GM21619 (cell line): Measurements from ENCODE around the gene CORO2A.

ENCODE experiments used
- ATAC-seq: cut with Tn5 transposase; IDR thresholded peaks from one replicate; pipeline ENCODE4 v1.9.1; 2021; ENCODE audit not compliant: unreplicated experiment

CORO2A gene

GRCh38 chr9:98173181-98173580, 19.3 kb downstream of the CORO2A start:
- no peak for ATAC-seq

- no peak for ATAC-seq
Observed at GRCh38 chr9:98172604-98173003, 19.8 kb downstream of the CORO2A start.

- ATAC-seq, result no peak
Observed at GRCh38 chr9:98171176-98171925, 21.1 kb downstream of the CORO2A start.

- ATAC-seq, result peak; percentile 99
Observed at GRCh38 chr9:98168941-98169488, 23.4 kb downstream of the CORO2A start.

- no peak for ATAC-seq
Observed at GRCh38 chr9:98168153-98168780, 24.2 kb downstream of the CORO2A start.

GRCh38 chr9:98164912-98165311, 27.5 kb downstream of the CORO2A start:
- no peak for ATAC-seq

- no peak for ATAC-seq
Observed at GRCh38 chr9:98162613-98163012, 29.8 kb downstream of the CORO2A start.

GRCh38 chr9:98161851-98162250, 30.6 kb downstream of the CORO2A start:
- ATAC-seq, result no peak

GRCh38 chr9:98159790-98160189, 32.6 kb downstream of the CORO2A start:
- no peak for ATAC-seq

- no peak for ATAC-seq
Observed at GRCh38 chr9:98159301-98159700, 33.1 kb downstream of the CORO2A start.

GRCh38 chr9:98158071-98158831, 34.2 kb downstream of the CORO2A start:
- ATAC-seq, result no peak

- no peak for ATAC-seq
Observed at GRCh38 chr9:98157372-98157771, 35.1 kb downstream of the CORO2A start.

GRCh38 chr9:98154678-98155077, 37.8 kb downstream of the CORO2A start:
- no peak for ATAC-seq

GRCh38 chr9:98152526-98152925, 39.9 kb downstream of the CORO2A start:
- no peak for ATAC-seq

- ATAC-seq, result no peak
Observed at GRCh38 chr9:98150721-98151120, 41.7 kb downstream of the CORO2A start.

- ATAC-seq, result no peak
Observed at GRCh38 chr9:98150164-98150563, 42.3 kb downstream of the CORO2A start.

GRCh38 chr9:98149422-98149821, 43.0 kb downstream of the CORO2A start:
- ATAC-seq, result no peak

GRCh38 chr9:98148486-98148885, 44.0 kb downstream of the CORO2A start:
- no peak for ATAC-seq

- no peak for ATAC-seq
Observed at GRCh38 chr9:98147582-98147981, 44.9 kb downstream of the CORO2A start.

- ATAC-seq, result peak; percentile 67
Observed at GRCh38 chr9:98146101-98146991, 46.1 kb downstream of the CORO2A start.

GRCh38 chr9:98144631-98145030, 47.8 kb downstream of the CORO2A start:
- ATAC-seq, result no peak
